Stimulated activated CD8-positive, alpha-beta memory T cell treated with anti-CD3 and anti-CD28 coated beads, Interleukin-7, amount 100 ng/mL, for 4 hours (primary cell): ENCODE measurements around the gene KLHL3.

Experiments
- DNase-seq, 2 donors: peaks; one replicate each; pipeline ENCODE4 v3.0.0-alpha.2; 2020; ENCODE audit warnings: low read depth in 2 of 2

Gene KLHL3

DNA sequence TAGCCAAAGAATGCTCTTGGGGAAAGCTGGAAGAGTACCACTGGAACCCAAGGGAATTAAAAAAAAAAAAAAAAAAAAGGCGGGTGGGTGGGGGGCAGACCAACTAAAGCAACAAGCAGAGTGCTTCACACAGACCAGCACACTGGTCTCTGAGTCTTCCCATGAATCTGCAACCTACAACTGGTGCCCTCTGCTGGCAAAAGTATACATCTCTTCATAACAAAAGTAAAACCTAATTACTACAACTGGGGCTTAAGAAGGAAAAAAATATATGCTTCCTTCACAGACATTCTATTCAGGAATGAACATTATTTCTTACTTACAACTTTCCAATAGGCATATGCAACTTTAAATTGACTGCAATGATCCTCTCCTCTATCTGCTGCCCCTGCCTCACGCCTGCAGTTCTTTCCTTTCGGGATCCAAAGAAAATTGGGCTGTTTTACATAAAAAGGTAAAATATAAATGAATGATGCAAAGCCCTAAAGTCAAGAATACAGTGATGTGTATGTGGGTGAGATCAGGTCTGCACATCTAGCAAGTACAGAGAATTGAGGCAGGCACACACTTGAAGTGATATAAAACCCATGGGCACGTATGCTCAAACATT, 7.2 kb upstream of the KLHL3 start:
- DNase-seq = peak in 1 of 2 donors; percentile 42

DNA sequence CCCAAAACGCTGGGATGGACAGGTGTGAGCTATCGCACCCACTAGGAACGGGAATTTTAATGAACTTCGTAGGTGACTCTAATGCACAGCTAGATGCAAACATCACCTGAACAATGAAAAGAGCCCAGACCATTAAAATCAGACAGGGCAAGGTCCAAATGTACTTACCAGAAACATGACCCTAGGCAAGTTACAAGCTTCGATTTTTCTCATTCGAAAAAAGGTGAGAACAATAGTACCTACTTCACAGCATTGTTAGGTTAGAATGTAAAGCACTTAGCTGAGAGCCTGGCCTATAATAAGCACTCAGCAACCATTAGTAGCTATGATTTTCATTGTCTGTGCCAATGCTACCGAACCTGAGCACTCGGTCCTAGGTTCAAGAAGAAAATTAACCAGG, 5.8 kb upstream of the KLHL3 start:
- DNase-seq = no peak

DNA sequence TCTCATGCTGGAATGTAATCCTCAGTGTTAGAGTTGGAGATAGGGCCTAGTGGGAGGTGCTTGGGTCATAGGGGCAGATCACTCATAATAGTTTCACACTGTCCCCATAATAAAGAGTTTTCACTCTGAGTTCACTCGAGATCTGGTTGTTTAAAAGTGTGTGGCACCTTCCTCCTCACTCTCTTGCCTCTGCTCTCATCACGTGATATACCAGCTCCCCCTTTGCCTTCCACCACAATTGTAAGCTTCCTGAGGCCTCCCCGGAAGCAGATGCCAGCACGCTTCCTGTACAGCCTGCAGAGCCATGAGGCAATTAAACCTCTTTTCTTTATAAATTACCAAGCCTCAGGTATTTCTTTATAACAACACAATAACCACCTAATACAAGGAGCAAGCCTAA, 3.8 kb upstream of the KLHL3 start:
- no peak for DNase-seq

- DNase-seq = no peak
Observed at GRCh38 chr5:137738947-137739346, 3.1 kb upstream of the KLHL3 start.

- DNase-seq = no peak
Observed at GRCh38 chr5:137737349-137738131, 1.7 kb upstream of the KLHL3 start.

GRCh38 chr5:137736496-137736895, 607 bp upstream of the KLHL3 start:
- no peak for DNase-seq

DNA sequence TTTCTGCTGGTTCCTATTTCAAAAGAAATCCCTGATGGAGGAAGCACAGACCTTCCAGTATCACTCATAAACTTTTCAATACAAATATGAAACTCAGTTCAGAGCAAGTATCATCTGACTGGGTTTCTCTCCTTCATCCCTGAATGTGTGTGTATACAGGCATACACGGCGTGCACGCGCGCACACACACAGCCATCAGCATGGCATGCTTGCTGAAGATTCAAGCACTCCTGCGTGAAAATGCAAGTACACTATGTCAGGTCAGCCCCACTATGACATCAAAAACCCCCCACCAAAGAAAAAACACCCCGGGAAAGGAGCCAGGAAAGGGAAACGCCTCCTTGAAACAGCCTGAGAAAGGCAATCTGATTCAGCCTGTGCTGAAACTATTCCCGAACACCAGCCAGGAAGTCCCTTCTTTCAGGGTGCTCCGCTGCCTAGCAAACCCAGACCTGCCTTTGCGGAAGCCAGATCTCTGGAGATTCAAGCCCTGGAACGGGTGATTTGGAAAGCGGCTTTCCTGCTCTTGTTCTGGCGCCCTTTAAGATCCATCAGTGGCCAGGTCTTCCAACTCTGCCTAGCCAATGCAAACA, 831 bp downstream of the KLHL3 start:
- no peak for DNase-seq

- no peak for DNase-seq
Observed at GRCh38 chr5:137734331-137734730, 1.6 kb downstream of the KLHL3 start.

DNA sequence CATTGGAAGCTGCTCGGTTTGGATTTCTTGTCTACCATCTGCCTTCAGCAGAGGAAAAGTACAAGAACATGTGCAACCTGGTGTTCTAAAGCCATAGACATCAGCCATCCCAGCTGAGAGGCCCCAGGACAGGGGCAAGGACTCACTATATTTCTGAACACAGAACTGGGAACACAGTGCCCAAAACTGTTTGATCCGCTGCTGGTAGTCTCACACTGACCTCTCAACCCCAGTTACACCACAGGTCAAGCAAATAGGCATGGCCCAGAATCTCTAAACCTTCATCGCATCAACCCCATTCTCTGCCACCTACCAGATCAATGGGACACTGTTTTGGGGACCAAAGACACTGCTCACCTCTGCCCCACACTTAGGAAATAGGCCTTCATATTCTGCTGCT, 2.0 kb downstream of the KLHL3 start:
- no peak for DNase-seq

GRCh38 chr5:137733006-137733405, 2.9 kb downstream of the KLHL3 start:
- no peak for DNase-seq

DNA sequence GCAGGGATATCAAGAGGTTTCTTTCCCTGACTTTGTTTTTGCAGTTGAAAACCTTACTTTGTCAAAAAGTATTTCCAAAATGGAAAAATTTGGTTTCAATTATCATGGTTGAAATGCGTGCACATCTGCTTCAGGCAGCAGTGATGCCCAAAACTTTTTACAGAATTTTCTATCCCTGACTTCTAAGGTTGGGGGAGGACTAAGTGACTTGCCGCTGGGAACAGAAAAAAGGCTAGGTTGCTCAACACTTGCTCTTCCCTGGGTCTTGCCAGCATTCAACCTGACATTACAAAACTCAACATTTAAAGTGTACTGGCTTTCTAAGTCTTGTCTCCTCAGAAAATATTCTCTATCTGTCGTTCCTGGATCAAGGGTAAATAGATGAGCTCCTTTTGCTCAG, 4.7 kb downstream of the KLHL3 start:
- no peak for DNase-seq

GRCh38 chr5:137730336-137730735, 5.6 kb downstream of the KLHL3 start:
- DNase-seq = no peak

DNA sequence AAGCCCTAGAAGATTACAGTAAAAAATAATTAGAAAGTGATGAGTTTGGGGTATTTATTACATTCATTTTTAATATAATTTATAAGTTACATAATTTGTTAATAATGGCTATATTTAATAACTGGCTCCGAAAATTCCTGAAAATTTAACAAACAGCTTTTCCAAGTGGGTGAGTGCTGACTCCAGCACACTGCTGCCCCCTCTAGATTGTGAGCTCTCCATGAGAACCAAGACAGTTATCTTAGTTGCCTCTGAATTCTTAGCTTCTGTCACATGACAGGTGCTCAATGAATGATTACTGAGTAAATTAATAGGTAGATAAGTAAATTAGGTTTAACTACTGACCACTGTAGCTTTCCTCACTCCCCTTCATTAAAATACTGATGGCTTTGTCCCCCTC, 7.8 kb downstream of the KLHL3 start:
- DNase-seq = no peak

DNA sequence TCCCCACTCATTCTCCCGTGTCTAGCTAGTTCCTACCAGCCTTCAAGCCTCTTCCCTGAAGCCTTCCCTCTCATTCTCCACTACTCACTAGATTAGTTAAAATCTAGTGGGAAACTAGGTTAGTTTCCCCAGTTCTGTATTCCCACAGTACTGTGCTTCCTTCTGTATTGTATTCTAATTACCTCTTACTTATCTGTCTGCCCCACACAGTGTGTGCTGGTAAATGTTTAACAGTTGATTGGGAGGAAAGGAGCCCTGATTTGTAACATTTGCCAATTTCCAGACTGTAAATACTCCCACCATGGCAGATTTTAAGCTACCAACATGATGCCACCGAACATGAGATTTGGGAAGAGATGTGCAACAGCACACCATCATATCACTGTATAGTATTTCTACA, 8.3 kb downstream of the KLHL3 start:
- DNase-seq = no peak

- no peak for DNase-seq
Observed at GRCh38 chr5:137724251-137724650, 11.6 kb downstream of the KLHL3 start.

DNA sequence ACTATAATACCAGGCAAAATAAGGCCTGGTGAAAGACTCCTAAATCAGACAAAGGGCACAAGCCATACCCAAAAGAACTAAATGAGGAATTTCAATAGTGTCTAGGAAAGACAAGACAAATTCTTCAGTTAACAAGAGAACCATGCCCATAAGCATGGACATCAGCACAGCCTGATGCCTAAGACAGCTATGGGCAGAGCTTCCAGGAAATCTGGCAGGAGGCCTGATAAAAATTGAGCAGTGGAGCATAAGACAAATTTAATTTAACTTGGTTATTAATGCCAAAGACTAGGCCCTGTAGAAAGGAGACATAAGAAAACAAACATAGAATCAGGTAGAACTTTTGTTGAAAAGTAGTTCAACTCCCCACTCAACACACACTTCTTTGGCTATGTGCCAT, 17.3 kb downstream of the KLHL3 start:
- no peak for DNase-seq

- no peak for DNase-seq
Observed at GRCh38 chr5:137716337-137716736, 19.6 kb downstream of the KLHL3 start.

- no peak for DNase-seq
Observed at GRCh38 chr5:137715456-137715855, 20.4 kb downstream of the KLHL3 start.

GRCh38 chr5:137714946-137715345, 20.9 kb downstream of the KLHL3 start:
- no peak for DNase-seq

DNA sequence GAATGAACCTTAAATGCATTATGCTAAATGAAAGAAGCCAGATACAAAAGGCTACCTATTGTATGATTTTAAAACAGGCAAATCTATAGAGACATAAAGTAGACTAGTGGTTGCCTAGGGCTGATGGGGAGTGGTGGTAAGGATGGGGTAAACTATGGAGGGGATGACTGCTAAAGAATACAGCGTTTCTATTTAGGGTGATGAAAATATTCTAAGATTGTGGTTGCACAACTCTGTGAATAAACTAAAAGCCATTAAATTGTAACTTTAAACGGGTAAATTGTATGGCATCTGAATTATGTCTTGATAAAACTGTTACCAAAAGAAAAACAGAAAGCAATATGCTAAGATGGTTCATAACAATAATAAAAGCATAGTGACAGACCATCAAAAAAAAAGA, 21.4 kb downstream of the KLHL3 start:
- no peak for DNase-seq

GRCh38 chr5:137712139-137712667, 23.7 kb downstream of the KLHL3 start:
- DNase-seq = no peak

DNA sequence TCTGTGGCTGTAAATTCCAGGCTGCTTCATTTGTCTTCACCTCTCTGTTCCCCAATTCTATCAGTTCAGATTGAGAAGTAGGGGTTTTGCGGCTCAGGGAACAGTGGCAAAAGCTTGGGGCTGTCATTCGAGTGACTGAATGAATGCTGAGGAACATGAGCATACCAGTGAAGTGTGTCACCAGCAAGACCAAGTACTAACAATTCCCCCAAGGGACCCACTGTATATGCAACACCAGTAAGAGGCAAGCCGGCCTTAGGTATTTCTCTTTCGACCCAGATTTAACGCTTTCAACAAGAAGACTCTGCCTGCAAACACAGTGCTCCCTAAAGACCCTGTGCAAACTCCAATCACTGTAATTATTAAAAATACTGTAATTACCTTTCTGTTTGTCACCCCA, 25.8 kb downstream of the KLHL3 start:
- DNase-seq = no peak
